Smooth muscle cell (in vitro differentiated cells): ENCODE data around the gene RPL21. TPM values are rescaled to one million over a fixed set of nuclear protein-coding genes. Genes with fewer than 3 reads are reported as not detected.
"Not testable (repeated sequence)": the region's sequence is repeated elsewhere in the genome, so short reads cannot be mapped to it uniquely, and the experiment has no call there.

ENCODE experiments used
- DNase-seq: peaks from one replicate; lab custom pipeline; 2025; ENCODE audit not compliant: unreplicated experiment; lab: John Stamatoyannopoulos, UW
- H2AFZ ChIP-seq: fragments of 200-600 bp; sonication (generic); 2 replicates; pipeline ENCODE4 v1.6.0; 2016; ENCODE audit warnings: antibody characterized with exemption, low read depth, mild to moderate bottlenecking
- H3F3A ChIP-seq: fragments of 200-600 bp; sonication (generic); 2 replicates; pipeline ENCODE4 v1.6.0; 2017; ENCODE audit warnings: antibody characterized with exemption, low read depth
- H3K27ac ChIP-seq: fragments of 200-600 bp; sonication (generic); 2 replicates; pipeline ENCODE4 v1.5.1; 2016; ENCODE audit warnings: low read depth, mild to moderate bottlenecking
- H3K27me3 ChIP-seq: fragments of 200-600 bp; sonication (generic); 2 replicates; pipeline ENCODE4 v1.6.1; 2016; ENCODE audit warnings: low read depth, mild to moderate bottlenecking
- H3K36me3 ChIP-seq: fragments of 200-600 bp; sonication (generic); 2 replicates; pipeline ENCODE4 v1.5.1; 2016; ENCODE audit warnings: low read depth
- H3K4me1 ChIP-seq: fragments of 200-600 bp; sonication (generic); 2 replicates; pipeline ENCODE4 v1.5.1; 2016; ENCODE audit warnings: low read depth
- H3K4me2 ChIP-seq: fragments of 200-600 bp; sonication (generic); 2 replicates; pipeline ENCODE4 v1.6.0; 2016; ENCODE audit warnings: mild to moderate bottlenecking
- H3K4me3 ChIP-seq: fragments of 200-600 bp; sonication (generic); 2 replicates; pipeline ENCODE4 v1.5.1; 2016; ENCODE audit warnings: mild to moderate bottlenecking
- H3K79me2 ChIP-seq: fragments of 200-600 bp; sonication (generic); 2 replicates; pipeline ENCODE4 v1.6.0; 2016; ENCODE audit warnings: low read depth, mild to moderate bottlenecking
- H3K9ac ChIP-seq: fragments of 200-600 bp; sonication (generic); 2 replicates; pipeline ENCODE4 v1.6.0; 2016; ENCODE audit warnings: low read depth
- H3K9me3 ChIP-seq: fragments of 200-600 bp; sonication (generic); replicated peaks from 2 replicates; pipeline ENCODE4 v1.5.1; 2016; ENCODE audit warnings: low read depth
- H4K20me1 ChIP-seq: fragments of 200-600 bp; sonication (generic); 2 replicates; pipeline ENCODE4 v1.6.0; 2016; ENCODE audit warnings: low read depth
- CTCF ChIP-seq: fragments of 200-600 bp; sonication (generic); IDR thresholded peaks from 2 replicates; pipeline ENCODE4 v1.5.1; 2017; ENCODE audit warnings: borderline replicate concordance, mild to moderate bottlenecking, antibody characterized with exemption; ENCODE audit not compliant: insufficient read depth, poor library complexity, severe bottlenecking
- WGBS: methylation state at CpG from one replicate; pipeline ENCODE4 v1.1.7; 2016; ENCODE audit warnings: low lambda C conversion rate; 5-methylcytosine and 5-hydroxymethylcytosine counted together
- polyA plus RNA-seq: library from polyadenylated mRNA; unstranded; fragments of >200 nt; fragmentation: Nextera tagmentation; extraction: Ambion mirVana; gene quantifications from 2 replicates; pipeline ENCODE4 v1.2.1, GENCODE V29; 2016
- total RNA-seq: library from RNA; depleted of rRNA; stranded (reverse); fragments of >200 nt; gene quantifications from 2 replicates; pipeline ENCODE4 v1.2.3, GENCODE V29; 2014

Gene RPL21
- total and polyA plus RNA-seq, 2 experiments from 2014 or later: 361 to 1,191 TPM

GRCh38 chr13:27208514-27208913 is 42.8 kb upstream of the RPL21 start:
- H3K27ac ChIP-seq: no peak overlapping the region
- H3K79me2 ChIP-seq: no peaks in the 10 kb centered on the region
- H3K36me3 ChIP-seq: no peaks in the 10 kb centered on the region
- 97% methylated on average over 1 of the region's 1 CpG for WGBS
- no peaks in the 10 kb centered on the region for H3K27me3 ChIP-seq
- no peaks in the 10 kb centered on the region for H3K4me1 ChIP-seq
- H2AFZ ChIP-seq: no peak overlapping the region
- H3K4me2 ChIP-seq: no peak overlapping the region
- no peak for DNase-seq
- no peak overlapping the region for H3K4me3 ChIP-seq
- H3K9me3 ChIP-seq: no peaks in the 10 kb centered on the region
- H4K20me1 ChIP-seq: no peaks in the 10 kb centered on the region
- H3F3A ChIP-seq: no peaks in the 10 kb centered on the region
- no peak for TF ChIP-seq CTCF
- no peak overlapping the region for H3K9ac ChIP-seq

- Histone ChIP-seq H3K4me3 (no peak overlapping the region), H3K9ac (no peak overlapping the region), H3F3A (no peaks in the 10 kb centered on the region), H2AFZ (no peak overlapping the region), H3K4me1 (no peaks in the 10 kb centered on the region), H3K4me2 (no peak overlapping the region), H4K20me1 (no peaks in the 10 kb centered on the region), H3K27me3 (no peaks in the 10 kb centered on the region), H3K27ac (no peak overlapping the region), H3K36me3 (no peaks in the 10 kb centered on the region), H3K9me3 (no peaks in the 10 kb centered on the region), H3K79me2 (no peaks in the 10 kb centered on the region)
- DNase-seq: no peak
- 100% methylated on average over 1 of the region's 1 CpG for WGBS
- TF ChIP-seq CTCF: no peak
Measured at GRCh38 chr13:27211271-27211670, 40.1 kb upstream of the RPL21 start.

- H3K36me3 ChIP-seq: no peaks in the 10 kb centered on the region
- no peak overlapping the region for H3K4me2 ChIP-seq
- no peak overlapping the region for H3K9ac ChIP-seq
- TF ChIP-seq CTCF: no peak
- H3K4me3 ChIP-seq: no peak overlapping the region
- no peak for DNase-seq
- H2AFZ ChIP-seq: no peak overlapping the region
- H3K27me3 ChIP-seq: no peaks in the 10 kb centered on the region
- no peaks in the 10 kb centered on the region for H3F3A ChIP-seq
- no peaks in the 10 kb centered on the region for H3K79me2 ChIP-seq
- 81% methylated on average over 17 of the region's 17 CpGs for WGBS
- no peaks in the 10 kb centered on the region for H4K20me1 ChIP-seq
- no peaks in the 10 kb centered on the region for H3K9me3 ChIP-seq
- H3K4me1 ChIP-seq: no peaks in the 10 kb centered on the region
- H3K27ac ChIP-seq: no peak overlapping the region
Measured at GRCh38 chr13:27211771-27212364, 39.5 kb upstream of the RPL21 start.

GRCh38 chr13:27213386-27213785 is 38.0 kb upstream of the RPL21 start:
- not testable (repeated sequence) for H3K27me3 ChIP-seq, H3K79me2 ChIP-seq, H3K4me3 ChIP-seq, H4K20me1 ChIP-seq, H3K9me3 ChIP-seq, H3K4me1 ChIP-seq, H2AFZ ChIP-seq, H3K9ac ChIP-seq, H3K27ac ChIP-seq, DNase-seq, H3K36me3 ChIP-seq, H3F3A ChIP-seq, H3K4me2 ChIP-seq
- 94% methylated on average over 5 of the region's 5 CpGs for WGBS

GRCh38 chr13:27217791-27218190 is 33.6 kb upstream of the RPL21 start:
- H4K20me1 ChIP-seq: not testable (repeated sequence)

GRCh38 chr13:27218861-27219260 is 32.5 kb upstream of the RPL21 start:
- not testable (repeated sequence) for H3K27me3 ChIP-seq, H3K9me3 ChIP-seq, H3K4me2 ChIP-seq, H4K20me1 ChIP-seq, H3F3A ChIP-seq, H3K79me2 ChIP-seq, H3K4me3 ChIP-seq, DNase-seq, H3K36me3 ChIP-seq, H3K9ac ChIP-seq, H3K27ac ChIP-seq, H3K4me1 ChIP-seq, H2AFZ ChIP-seq
- 81% methylated on average over 1 of the region's 1 CpG for WGBS

More at GRCh38 chr13:27217791-27218190, 33.6 kb upstream of the RPL21 start:
- H3K4me3 ChIP-seq, H3K9ac ChIP-seq, DNase-seq, H3K79me2 ChIP-seq, H3K4me1 ChIP-seq, H3K36me3 ChIP-seq, H3K9me3 ChIP-seq, H3F3A ChIP-seq, H3K27me3 ChIP-seq, H2AFZ ChIP-seq, H3K27ac ChIP-seq, H3K4me2 ChIP-seq: not testable (repeated sequence)
- WGBS: 74% methylated on average over 2 of the region's 2 CpGs
